HEK293 (cell line): ENCODE results near the gene IL11RA.

Source experiments
- CTCF ChIA-PET: fragments of 350-600 bp; formaldehyde crosslinking; extraction: SDS; loops from one replicate; lab custom pipeline; 2021; ENCODE audit warnings: antibody characterized with exemption; lab: Yijun Ruan, JAX
- POLR2A ChIA-PET: fragments of 300-600 bp; formaldehyde crosslinking; extraction: SDS; loops from one replicate; lab custom pipeline; 2020; ENCODE audit warnings: antibody characterized with exemption, inconsistent platforms; lab: Yijun Ruan, JAX
- H3K27ac ChIP-seq: fragments of 200-500 bp; sonication (Bioruptor generic); 2 replicates; pipeline ENCODE4 v1.5.1; 2014; ENCODE audit warnings: low read depth, low read length, control low read depth, inconsistent platforms; ENCODE audit errors: extremely low read depth
- H3K36me3 ChIP-seq, 2 experiments: fragments of 200-500 bp in 1 of 2; sonication (Bioruptor generic) in 1 of 2; 1 replicate in 1 of 2; 2 replicates in 1 of 2; pipeline ENCODE4 v1.5.1; 2014 to 2017; ENCODE audit warnings: inconsistent platforms in 2 of 2, low read length in 2 of 2; ENCODE audit not compliant: control insufficient read depth in 2 of 2, insufficient read depth in 1 of 2
- H3K4me1 ChIP-seq: fragments of 200-500 bp; sonication (Bioruptor generic); 2 replicates; pipeline ENCODE4 v1.5.1; 2014; ENCODE audit warnings: mild to moderate bottlenecking, low read length, inconsistent platforms; ENCODE audit not compliant: control insufficient read depth, insufficient read depth
- H3K4me3 ChIP-seq: 2 replicates; pipeline ENCODE4 v1.5.1; 2011; ENCODE audit warnings: low read depth, mild to moderate bottlenecking, control low read depth, low read length, moderate library complexity
- H3K9me3 ChIP-seq: fragments of 200-500 bp; sonication (Bioruptor generic); 2 replicates; pipeline ENCODE4 v1.5.1; 2014; ENCODE audit warnings: low read depth, low read length, inconsistent platforms; ENCODE audit not compliant: control insufficient read depth, insufficient read depth
- GLIS1 ChIP-seq: fragments of 450-650 bp; formaldehyde crosslinking; IDR thresholded peaks from 2 replicates; pipeline ENCODE4 v1.5.1; 2016; ENCODE audit warnings: missing biosample characterization, missing genetic modification characterization
- GLIS2 ChIP-seq: fragments of 450-650 bp; formaldehyde crosslinking; IDR thresholded peaks from 2 replicates; pipeline ENCODE4 v1.5.1; 2016; ENCODE audit warnings: missing biosample characterization, missing genetic modification characterization
- IKZF3 ChIP-seq: fragments of 450-650 bp; IDR thresholded peaks from 2 replicates; pipeline ENCODE4 v1.5.0; 2018; ENCODE audit warnings: missing biosample characterization, mild to moderate bottlenecking, missing genetic modification characterization, moderate library complexity
- KLF10 ChIP-seq: fragments of 450-650 bp; IDR thresholded peaks from 2 replicates; pipeline ENCODE4 v1.5.1; 2018; ENCODE audit warnings: missing biosample characterization, mild to moderate bottlenecking, missing genetic modification characterization
- KLF7 ChIP-seq: fragments of 450-650 bp; formaldehyde crosslinking; IDR thresholded peaks from 2 replicates; pipeline ENCODE4 v1.5.1; 2016; ENCODE audit warnings: missing biosample characterization, missing genetic modification characterization, borderline replicate concordance
- MYNN ChIP-seq: fragments of 450-650 bp; formaldehyde crosslinking; IDR thresholded peaks from 2 replicates; pipeline ENCODE4 v1.5.1; 2016; ENCODE audit warnings: missing biosample characterization, missing genetic modification characterization, borderline replicate concordance
- PRDM1 ChIP-seq: fragments of 450-650 bp; formaldehyde crosslinking; IDR thresholded peaks from 2 replicates; pipeline ENCODE4; 2016; ENCODE audit warnings: missing biosample characterization, missing genetic modification characterization
- SCRT1 ChIP-seq: fragments of 450-650 bp; formaldehyde crosslinking; IDR thresholded peaks from 2 replicates; pipeline ENCODE4 v1.5.1; 2016; ENCODE audit warnings: missing biosample characterization, missing genetic modification characterization, borderline replicate concordance
- SCRT2 ChIP-seq: fragments of 450-650 bp; formaldehyde crosslinking; IDR thresholded peaks from 2 replicates; pipeline ENCODE4 v1.5.1; 2016; ENCODE audit warnings: missing biosample characterization, missing genetic modification characterization
- SP7 ChIP-seq: fragments of 450-650 bp; formaldehyde crosslinking; IDR thresholded peaks from 2 replicates; pipeline ENCODE4 v1.5.1; 2016; ENCODE audit warnings: missing biosample characterization, missing genetic modification characterization
- ZBTB20 ChIP-seq: fragments of 450-650 bp; formaldehyde crosslinking; IDR thresholded peaks from 2 replicates; pipeline ENCODE4 v1.5.1; 2016; ENCODE audit warnings: missing biosample characterization, missing genetic modification characterization
- ZBTB21 ChIP-seq: fragments of 450-650 bp; formaldehyde crosslinking; IDR thresholded peaks from 2 replicates; pipeline ENCODE4 v1.5.1; 2017; ENCODE audit warnings: missing biosample characterization, missing genetic modification characterization
- ZBTB8A ChIP-seq: fragments of 450-650 bp; formaldehyde crosslinking; IDR thresholded peaks from 2 replicates; pipeline ENCODE4 v1.5.1; 2016; ENCODE audit warnings: missing biosample characterization, missing genetic modification characterization
- ZNF16 ChIP-seq: fragments of 450-650 bp; formaldehyde crosslinking; IDR thresholded peaks from 2 replicates; pipeline ENCODE4 v1.5.1; 2016; ENCODE audit warnings: low read depth, missing biosample characterization, missing genetic modification characterization
- ZNF19 ChIP-seq: fragments of 450-650 bp; formaldehyde crosslinking; IDR thresholded peaks from 2 replicates; pipeline ENCODE4; 2016; ENCODE audit warnings: missing biosample characterization, missing genetic modification characterization, low read depth
- ZNF214 ChIP-seq: fragments of 450-650 bp; formaldehyde crosslinking; IDR thresholded peaks from 2 replicates; pipeline ENCODE4 v1.5.1; 2017; ENCODE audit warnings: missing biosample characterization, mild to moderate bottlenecking, missing genetic modification characterization, borderline replicate concordance
- ZNF23 ChIP-seq: fragments of 450-650 bp; formaldehyde crosslinking; IDR thresholded peaks from 2 replicates; pipeline ENCODE4 v1.5.1; 2016; ENCODE audit warnings: missing biosample characterization, missing genetic modification characterization, borderline replicate concordance
- ZNF248 ChIP-seq: fragments of 450-650 bp; formaldehyde crosslinking; IDR thresholded peaks from 2 replicates; pipeline ENCODE4 v1.5.1; 2017; ENCODE audit warnings: missing biosample characterization, missing genetic modification characterization
- ZNF266 ChIP-seq: fragments of 450-650 bp; formaldehyde crosslinking; IDR thresholded peaks from 2 replicates; pipeline ENCODE4 v1.5.1; 2016; ENCODE audit warnings: missing biosample characterization, missing genetic modification characterization, low read depth
- ZNF335 ChIP-seq: fragments of 450-650 bp; formaldehyde crosslinking; conservative IDR thresholded peaks from 2 replicates; pipeline ENCODE4 v1.5.1; 2016; ENCODE audit warnings: missing biosample characterization, missing genetic modification characterization
- ZNF354C ChIP-seq: fragments of 450-650 bp; formaldehyde crosslinking; IDR thresholded peaks from 2 replicates; pipeline ENCODE4 v1.5.1; 2016; ENCODE audit warnings: missing biosample characterization, missing genetic modification characterization, low read depth, borderline replicate concordance
- ZNF366 ChIP-seq: fragments of 450-650 bp; formaldehyde crosslinking; conservative IDR thresholded peaks from 2 replicates; pipeline ENCODE4 v1.5.1; 2016; ENCODE audit warnings: missing biosample characterization, missing genetic modification characterization
- ZNF37A ChIP-seq: fragments of 450-650 bp; IDR thresholded peaks from 2 replicates; pipeline ENCODE4 v1.5.1; 2018; ENCODE audit warnings: missing biosample characterization, missing genetic modification characterization
- ZNF404 ChIP-seq: fragments of 450-650 bp; formaldehyde crosslinking; IDR thresholded peaks from 2 replicates; pipeline ENCODE4 v1.5.1; 2017; ENCODE audit warnings: missing biosample characterization, missing genetic modification characterization
- ZNF514 ChIP-seq: fragments of 450-650 bp; formaldehyde crosslinking; IDR thresholded peaks from 2 replicates; pipeline ENCODE4 v1.5.1; 2016; ENCODE audit warnings: missing biosample characterization, missing genetic modification characterization
- ZNF654 ChIP-seq: fragments of 450-650 bp; formaldehyde crosslinking; IDR thresholded peaks from 2 replicates; pipeline ENCODE4 v1.5.1; 2016; ENCODE audit warnings: low read depth, missing biosample characterization, missing genetic modification characterization
- ZNF707 ChIP-seq: fragments of 450-650 bp; formaldehyde crosslinking; IDR thresholded peaks from 2 replicates; pipeline ENCODE4 v1.5.1; 2016; ENCODE audit warnings: missing biosample characterization, missing genetic modification characterization
- ZSCAN30 ChIP-seq: fragments of 450-650 bp; IDR thresholded peaks from 2 replicates; pipeline ENCODE4 v1.5.1; 2018; ENCODE audit warnings: missing biosample characterization, mild to moderate bottlenecking, missing genetic modification characterization, moderate library complexity
- ZSCAN5A ChIP-seq: fragments of 450-650 bp; formaldehyde crosslinking; IDR thresholded peaks from 2 replicates; pipeline ENCODE4 v1.5.1; 2016; ENCODE audit warnings: missing biosample characterization, missing genetic modification characterization
- TF ChIP-seq, protein P1 (sequence below): fragments of 450-650 bp; formaldehyde crosslinking; IDR thresholded peaks from 2 replicates; pipeline ENCODE4 v1.5.1; 2016; ENCODE audit warnings: missing biosample characterization, missing genetic modification characterization
- TF ChIP-seq, protein P2 (sequence below): fragments of 450-650 bp; formaldehyde crosslinking; IDR thresholded peaks from 2 replicates; pipeline ENCODE4 v1.5.1; 2017; ENCODE audit warnings: missing biosample characterization, missing genetic modification characterization
- TF ChIP-seq, protein P3 (sequence below): fragments of 450-650 bp; formaldehyde crosslinking; IDR thresholded peaks from 2 replicates; pipeline ENCODE4 v1.5.1; 2016; ENCODE audit warnings: missing biosample characterization, missing genetic modification characterization

The IL11RA gene

GRCh38 chr9:34701769-34702736 is 50.1 kb downstream of the IL11RA start:
- ChIA-PET POLR2A (interaction anchor here (0.5 to 0.7 kb wide), 2 partner anchors 37 to 93 kb away, joined by 3 read pairs; no protein-coding TSS in a partner anchor), CTCF (interaction anchor here (0.5 to 7.1 kb wide), 70 partner anchors 8 to 810 kb away, joined by 3 to 116 read pairs (median 5); partner anchors contain the start of genes CCL19, CCL21, CCL27 and PIGO)
- peak overlapping the region; percentile 48 for H3K4me3 ChIP-seq
- H3K36me3 ChIP-seq, result no peaks in the 10 kb centered on the region
- H3K4me1 ChIP-seq, result peaks cover 2% of the 10 kb centered on the region; the same call in 1 of the 2 replicates
- H3K27ac ChIP-seq, result no peak overlapping the region
- no peaks in the 10 kb centered on the region for H3K9me3 ChIP-seq
- TF ChIP-seq GLIS2, result 0 out of 2 replicates have a peak, but pooled peaks have one; percentile 2
- TF ChIP-seq, protein P1, sequence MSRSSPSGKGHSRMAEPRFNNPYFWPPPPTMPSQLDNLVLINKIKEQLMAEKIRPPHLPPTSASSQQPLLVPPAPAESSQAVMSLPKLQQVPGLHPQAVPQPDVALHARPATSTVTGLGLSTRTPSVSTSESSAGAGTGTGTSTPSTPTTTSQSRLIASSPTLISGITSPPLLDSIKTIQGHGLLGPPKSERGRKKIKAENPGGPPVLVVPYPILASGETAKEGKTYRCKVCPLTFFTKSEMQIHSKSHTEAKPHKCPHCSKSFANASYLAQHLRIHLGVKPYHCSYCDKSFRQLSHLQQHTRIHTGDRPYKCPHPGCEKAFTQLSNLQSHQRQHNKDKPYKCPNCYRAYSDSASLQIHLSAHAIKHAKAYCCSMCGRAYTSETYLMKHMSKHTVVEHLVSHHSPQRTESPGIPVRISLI (tag by site-specific recombination), result no peak
- 0 out of 2 replicates have a peak, but pooled peaks have one; percentile 13 for TF ChIP-seq ZBTB20 (tag by site-specific recombination)
- TF ChIP-seq, protein P2, sequence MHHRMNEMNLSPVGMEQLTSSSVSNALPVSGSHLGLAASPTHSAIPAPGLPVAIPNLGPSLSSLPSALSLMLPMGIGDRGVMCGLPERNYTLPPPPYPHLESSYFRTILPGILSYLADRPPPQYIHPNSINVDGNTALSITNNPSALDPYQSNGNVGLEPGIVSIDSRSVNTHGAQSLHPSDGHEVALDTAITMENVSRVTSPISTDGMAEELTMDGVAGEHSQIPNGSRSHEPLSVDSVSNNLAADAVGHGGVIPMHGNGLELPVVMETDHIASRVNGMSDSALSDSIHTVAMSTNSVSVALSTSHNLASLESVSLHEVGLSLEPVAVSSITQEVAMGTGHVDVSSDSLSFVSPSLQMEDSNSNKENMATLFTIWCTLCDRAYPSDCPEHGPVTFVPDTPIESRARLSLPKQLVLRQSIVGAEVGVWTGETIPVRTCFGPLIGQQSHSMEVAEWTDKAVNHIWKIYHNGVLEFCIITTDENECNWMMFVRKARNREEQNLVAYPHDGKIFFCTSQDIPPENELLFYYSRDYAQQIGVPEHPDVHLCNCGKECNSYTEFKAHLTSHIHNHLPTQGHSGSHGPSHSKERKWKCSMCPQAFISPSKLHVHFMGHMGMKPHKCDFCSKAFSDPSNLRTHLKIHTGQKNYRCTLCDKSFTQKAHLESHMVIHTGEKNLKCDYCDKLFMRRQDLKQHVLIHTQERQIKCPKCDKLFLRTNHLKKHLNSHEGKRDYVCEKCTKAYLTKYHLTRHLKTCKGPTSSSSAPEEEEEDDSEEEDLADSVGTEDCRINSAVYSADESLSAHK, result no peak
- TF ChIP-seq SCRT1 (tag by site-specific recombination), result no peak
- peak; percentile 19; the same call in 1 of the 2 replicates for TF ChIP-seq GLIS1 (tag by site-specific recombination)
- 0 out of 2 replicates have a peak, but pooled peaks have one; percentile 42 for TF ChIP-seq ZSCAN30 (tag by site-specific recombination)
- peak; percentile 74 for TF ChIP-seq ZNF366
- TF ChIP-seq SCRT2, result no peak
- no peak for TF ChIP-seq ZNF514 (tag by site-specific recombination)
- TF ChIP-seq SP7 (tag by site-specific recombination), result no peak
- no peak for TF ChIP-seq ZNF248
- TF ChIP-seq ZSCAN5A, result no peak
- TF ChIP-seq ZNF23 (tag by site-specific recombination), result no peak
- TF ChIP-seq MYNN (tag by site-specific recombination), result no peak
- TF ChIP-seq ZNF19 (tag by site-specific recombination), result no peak
- no peak for TF ChIP-seq ZNF37A (tag by site-specific recombination)
- TF ChIP-seq ZNF16 (tag by site-specific recombination), result no peak
- TF ChIP-seq, protein P3, sequence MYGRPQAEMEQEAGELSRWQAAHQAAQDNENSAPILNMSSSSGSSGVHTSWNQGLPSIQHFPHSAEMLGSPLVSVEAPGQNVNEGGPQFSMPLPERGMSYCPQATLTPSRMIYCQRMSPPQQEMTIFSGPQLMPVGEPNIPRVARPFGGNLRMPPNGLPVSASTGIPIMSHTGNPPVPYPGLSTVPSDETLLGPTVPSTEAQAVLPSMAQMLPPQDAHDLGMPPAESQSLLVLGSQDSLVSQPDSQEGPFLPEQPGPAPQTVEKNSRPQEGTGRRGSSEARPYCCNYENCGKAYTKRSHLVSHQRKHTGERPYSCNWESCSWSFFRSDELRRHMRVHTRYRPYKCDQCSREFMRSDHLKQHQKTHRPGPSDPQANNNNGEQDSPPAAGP, result no peak
- TF ChIP-seq ZNF335 (tag by site-specific recombination), result peak; percentile 97
- peak; percentile 49 for TF ChIP-seq ZNF654 (tag by site-specific recombination)
- TF ChIP-seq ZNF707 (tag by site-specific recombination), result no peak
- peak; percentile 58; the same call in 1 of the 2 replicates for TF ChIP-seq PRDM1 (tag by site-specific recombination)
- 0 out of 2 replicates have a peak, but pooled peaks have one; percentile 76 for TF ChIP-seq IKZF3
- TF ChIP-seq KLF7, result no peak
- no peak for TF ChIP-seq KLF10 (tag by site-specific recombination)
- TF ChIP-seq ZNF214 (tag by site-specific recombination), result no peak
- no peak for TF ChIP-seq ZBTB21 (tag by site-specific recombination)
- TF ChIP-seq ZBTB8A (tag by site-specific recombination), result peak; percentile 53
- TF ChIP-seq ZNF404 (tag by site-specific recombination), result no peak
- no peak for TF ChIP-seq ZNF266 (tag by site-specific recombination)
- TF ChIP-seq ZNF354C (tag by site-specific recombination), result no peak
